K562 (cell line): ENCODE measurements around the gene MPHOSPH8.

Experiments used
- ARID3A ChIP-seq: IDR thresholded peaks from 2 replicates; pipeline ENCODE4 v1.6.1; 2012; ENCODE audit warnings: low read depth, low read length, improper control_type of control experiment, borderline replicate concordance
- CHD2 ChIP-seq: IDR thresholded peaks from 2 replicates; pipeline ENCODE4 v1.6.1; 2011; ENCODE audit warnings: low read depth, low read length
- CREB1 ChIP-seq, 2 experiments: sonication (generic) in 1 of 2; formaldehyde crosslinking in 1 of 2; IDR thresholded peaks; 2 replicates each; pipeline versions ENCODE4 v1.6.1 to v1.8.0; 2012 to 2022; ENCODE audit warnings: inconsistent platforms in 1 of 2, mild to moderate bottlenecking in 1 of 2, missing genetic modification reagents in 1 of 2, moderate library complexity in 1 of 2
- KDM2B ChIP-seq: fragments of 250-450 bp; sonication (Bioruptor Pico); IDR thresholded peaks from 2 replicates; pipeline ENCODE4 v1.8.0; 2021; ENCODE audit warnings: mild to moderate bottlenecking, moderate library complexity
- NFE2L1 ChIP-seq: fragments of 450-650 bp; IDR thresholded peaks from 2 replicates; pipeline ENCODE4 v1.6.1; 2016; ENCODE audit warnings: missing genetic modification characterization, low read depth, mild to moderate bottlenecking, missing compliant biosample characterization, moderate library complexity, borderline replicate concordance
- NFYB ChIP-seq: IDR thresholded peaks from 2 replicates; pipeline ENCODE4 v1.6.1; 2011; ENCODE audit warnings: mild to moderate bottlenecking, moderate library complexity; ENCODE audit not compliant: insufficient read length; ENCODE audit errors: extremely low read depth
- SMARCB1 ChIP-seq: IDR thresholded peaks from 2 replicates; pipeline ENCODE4 v1.6.1; 2011; ENCODE audit warnings: improper control_type of control experiment, low read depth; ENCODE audit not compliant: insufficient read length
- TCF7 ChIP-seq: sonication (generic); IDR thresholded peaks from 2 replicates; pipeline ENCODE4 v1.6.1; 2016; ENCODE audit warnings: antibody characterized with exemption, borderline replicate concordance

DNA sequence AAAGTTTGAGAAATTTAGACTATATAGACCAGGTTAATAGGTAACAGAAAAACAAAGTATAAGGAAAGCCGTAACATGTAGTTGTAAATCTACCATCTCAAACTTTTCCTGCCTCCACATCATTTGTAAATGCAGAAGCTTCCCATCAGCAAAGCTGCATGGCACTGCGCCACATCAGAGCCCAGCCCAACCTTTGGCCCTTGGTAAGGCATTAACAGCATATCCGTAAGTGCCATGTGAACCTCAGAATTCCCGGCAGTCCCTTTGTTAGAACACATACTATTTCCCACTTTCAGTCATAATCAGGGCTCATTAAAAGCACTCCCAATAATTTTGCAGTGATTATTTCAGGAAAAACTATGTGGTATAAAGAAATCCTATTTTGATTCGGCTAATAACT is 51.6 kb downstream of the MPHOSPH8 start:
- TF ChIP-seq TCF7 (no peak), NFE2L1 (tag) (no peak), NFYB (no peak), CREB1 (IDR thresholded peaks at IDR 0.05) (no peak), CREB1 (CRISPR knock-in tag; IDR thresholded peaks at IDR 0.05) (no peak), CHD2 (no peak), KDM2B (CRISPR knock-in tag) (no peak), SMARCB1 (no peak), ARID3A (no peak)
